A673 (cell line): ENCODE data around the gene LAMA5. TPM values are rescaled to one million over a fixed set of nuclear protein-coding genes. Genes with fewer than 3 reads are reported as not detected.

Experiments used
- BruUV-seq: library from RNA; stranded (reverse); fragments of 400-500 nt; replicated peaks from 2 replicates; lab custom pipeline; 2021; lab: Mats Ljungman, UMichigan
- CTCF ChIA-PET: fragments of 300-600 bp; sonication (Branson Sonifier 250); formaldehyde crosslinking; loops from one replicate; lab custom pipeline; 2022; ENCODE audit warnings: antibody characterized with exemption; lab: Charles Lee
- POLR2A ChIA-PET: fragments of 300-600 bp; sonication (Branson Sonifier 250); formaldehyde crosslinking; loops from one replicate; lab custom pipeline; 2022; ENCODE audit warnings: antibody characterized with exemption; ENCODE audit not compliant: low non-redundant PET; lab: Charles Lee
- DNase-seq: peaks from one replicate; pipeline ENCODE4 v3.0.0-alpha.2; 2015; ENCODE audit warnings: low spot score
- H3K27ac ChIP-seq: fragments of 200-600 bp; sonication (generic); 2 replicates; pipeline ENCODE4 v1.5.1; 2016; ENCODE audit warnings: mixed run types, low read depth, mild to moderate bottlenecking, mixed read lengths, antibody characterized with exemption, low read length; ENCODE audit not compliant: poor library complexity, severe bottlenecking
- H3K27me3 ChIP-seq: fragments of 200-600 bp; sonication (generic); replicated peaks from 2 replicates; pipeline ENCODE4 v1.6.1; 2017; ENCODE audit warnings: mixed run types, low read depth, mild to moderate bottlenecking, mixed read lengths, antibody characterized with exemption, low read length; ENCODE audit not compliant: insufficient read depth, poor library complexity
- H3K36me3 ChIP-seq: fragments of 200-600 bp; sonication (generic); 2 replicates; pipeline ENCODE4 v1.6.1; 2016; ENCODE audit warnings: mixed run types, mild to moderate bottlenecking, mixed read lengths, antibody characterized with exemption, low read length; ENCODE audit not compliant: insufficient read depth, poor library complexity, severe bottlenecking
- H3K4me1 ChIP-seq: fragments of 200-600 bp; sonication (generic); 2 replicates; pipeline ENCODE4 v1.6.1; 2017; ENCODE audit warnings: mixed run types, mild to moderate bottlenecking, mixed read lengths, antibody characterized with exemption, low read length; ENCODE audit not compliant: insufficient read depth, poor library complexity, severe bottlenecking
- H3K4me3 ChIP-seq: fragments of 200-600 bp; sonication (generic); 2 replicates; pipeline ENCODE4 v1.5.1; 2016; ENCODE audit warnings: low read depth, mixed run types, mild to moderate bottlenecking, mixed read lengths, low read length; ENCODE audit not compliant: poor library complexity, severe bottlenecking
- H3K9me3 ChIP-seq: fragments of 200-600 bp; sonication (generic); 2 replicates; pipeline ENCODE4 v1.6.1; 2016; ENCODE audit warnings: mixed run types, low read depth, mild to moderate bottlenecking, mixed read lengths, antibody characterized with exemption, low read length; ENCODE audit not compliant: poor library complexity, severe bottlenecking
- CTCF ChIP-seq: fragments of 300-800, 200-600 bp; sonication (generic); conservative IDR thresholded peaks from 2 replicates; pipeline ENCODE4 v1.5.1; 2017; ENCODE audit warnings: low read depth, mild to moderate bottlenecking, antibody characterized with exemption, low read length, moderate library complexity, mixed read lengths
- EZH2 ChIP-seq: fragments of 200-600 bp; sonication (generic); IDR thresholded peaks from 2 replicates; pipeline ENCODE4 v1.6.1; 2017; ENCODE audit warnings: borderline replicate concordance, low read depth, mild to moderate bottlenecking, mixed read lengths, antibody characterized with exemption, low read length; ENCODE audit not compliant: poor library complexity, severe bottlenecking
- intact Hi-C: fragments of 100-400 bp; cut with micrococcal nuclease; formaldehyde crosslinking; loops from one replicate; pipeline ENCODE4 v1.10.0; 2022; ENCODE audit not compliant: unreplicated experiment
- total RNA-seq: library from RNA; stranded (reverse); gene quantifications from 2 replicates; pipeline ENCODE4 v1.2.3, GENCODE V29; 2021

Gene LAMA5
- total RNA-seq, 1 experiment from 2014 or later: 4.2 TPM

- intact Hi-C loops: loop anchor here (2.0 to 5.0 kb wide), 2 partner anchors 206 to 381 kb away; no protein-coding TSS in a partner anchor
- BruUV-seq: no TSS peak
- TF ChIP-seq EZH2 (no peak), CTCF (no peak)
- Histone ChIP-seq H3K9me3 (no peaks in the 10 kb centered on the region), H3K4me3 (no peak overlapping the region), H3K36me3 (no peaks in the 10 kb centered on the region), H3K4me1 (peaks cover 4% of the 10 kb centered on the region), H3K27me3 (no peaks in the 10 kb centered on the region), H3K27ac (no peak overlapping the region)
- POLR2A ChIA-PET: no interaction called here
- CTCF ChIA-PET: interaction anchor here (0.6 to 1.6 kb wide), 5 partner anchors 7 to 248 kb away, joined by 3 to 6 read pairs (median 3); no protein-coding TSS in a partner anchor
- DNase-seq: no peak
Measured at GRCh38 chr20:62410746-62411478, 43.8 kb upstream of the LAMA5 start.

GRCh38 chr20:62409931-62410745 is 43.0 kb upstream of the LAMA5 start:
- no peaks in the 10 kb centered on the region for H3K9me3 ChIP-seq
- no peaks in the 10 kb centered on the region for H3K27me3 ChIP-seq
- TF ChIP-seq CTCF: peak; percentile 83
- TF ChIP-seq EZH2: no peak
- intact Hi-C loops: loop anchor here (2.0 to 5.0 kb wide), 2 partner anchors 207 to 382 kb away; no protein-coding TSS in a partner anchor
- no TSS peak for BruUV-seq
- no peaks in the 10 kb centered on the region for H3K36me3 ChIP-seq
- DNase-seq: peak; percentile 64
- no peak overlapping the region for H3K27ac ChIP-seq
- CTCF ChIA-PET: interaction anchor here (0.8 to 1.6 kb wide), 3 partner anchors 8 to 207 kb away, joined by 3 to 6 read pairs (median 4); no protein-coding TSS in a partner anchor
- POLR2A ChIA-PET: no interaction called here
- no peak overlapping the region for H3K4me3 ChIP-seq
- peaks cover 6% of the 10 kb centered on the region for H3K4me1 ChIP-seq

- no peaks in the 10 kb centered on the region for H3K36me3 ChIP-seq
- no TSS peak for BruUV-seq
- TF ChIP-seq CTCF (no peak), EZH2 (no peak)
- no peak overlapping the region for H3K4me3 ChIP-seq
- CTCF ChIA-PET: interaction anchor here (1.1 to 1.6 kb wide), 2 partner anchors 9 to 208 kb away, joined by 3 to 6 read pairs; no protein-coding TSS in a partner anchor
- no peaks in the 10 kb centered on the region for H3K27me3 ChIP-seq
- H3K9me3 ChIP-seq: no peaks in the 10 kb centered on the region
- H3K4me1 ChIP-seq: peaks cover 6% of the 10 kb centered on the region
- POLR2A ChIA-PET: no interaction called here
- no peak overlapping the region for H3K27ac ChIP-seq
- intact Hi-C loops: no loop called here
- DNase-seq: no peak
Measured at GRCh38 chr20:62409086-62409853, 42.2 kb upstream of the LAMA5 start.
